ENCODE results near the gene MRPL54.
"Not testable (repeated sequence)": the region's sequence is repeated elsewhere in the genome, so short reads cannot be mapped to it uniquely, and the experiment has no call there.

Gene MRPL54

DNA sequence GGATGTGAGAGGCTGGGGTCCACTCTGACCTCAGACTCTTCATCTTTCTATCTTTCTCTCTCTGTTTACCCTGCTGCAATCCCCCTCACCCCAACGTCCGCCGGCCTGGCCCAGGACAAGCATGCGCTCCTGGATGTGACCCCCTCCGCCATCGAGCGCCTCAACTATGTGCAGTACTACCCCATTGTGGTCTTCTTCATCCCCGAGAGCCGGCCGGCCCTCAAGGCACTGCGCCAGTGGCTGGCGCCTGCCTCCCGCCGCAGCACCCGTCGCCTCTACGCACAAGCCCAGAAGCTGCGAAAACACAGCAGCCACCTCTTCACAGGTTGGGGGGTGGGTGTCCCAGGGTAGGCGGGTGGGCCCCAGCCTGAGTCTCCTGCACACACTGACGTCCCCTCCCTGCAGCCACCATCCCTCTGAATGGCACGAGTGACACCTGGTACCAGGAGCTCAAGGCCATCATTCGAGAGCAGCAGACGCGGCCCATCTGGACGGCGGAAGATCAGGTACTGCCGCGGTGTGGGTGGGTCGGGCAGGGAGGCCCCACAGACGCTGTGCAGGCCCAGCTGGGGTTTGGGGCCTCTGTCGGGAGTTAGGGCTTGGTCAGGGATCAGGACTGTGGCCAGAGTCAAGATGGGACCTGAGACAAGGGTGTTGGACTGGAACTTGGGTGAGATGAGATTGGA is 16.0 kb upstream of the MRPL54 start:
- Histone ChIP-seq H3K4me1 (ENCODE audit: control insufficient read depth, insufficient read depth, low read length) (no peaks in the 10 kb centered on the region), H3K4me3 (ENCODE audit: low read depth, low read length) (no peak overlapping the region), H3K9ac (ENCODE audit: low read depth, low read length) (no peak overlapping the region), H3K9me3 (ENCODE audit: control insufficient read depth, insufficient read depth, low read length) (no peaks in the 10 kb centered on the region), H3K36me3 (ENCODE audit: control insufficient read depth, insufficient read depth, low read length) (peaks cover 20% of the 10 kb centered on the region), H3K27me3 (ENCODE audit: control insufficient read depth, insufficient read depth, low read length) (no peaks in the 10 kb centered on the region)

DNA sequence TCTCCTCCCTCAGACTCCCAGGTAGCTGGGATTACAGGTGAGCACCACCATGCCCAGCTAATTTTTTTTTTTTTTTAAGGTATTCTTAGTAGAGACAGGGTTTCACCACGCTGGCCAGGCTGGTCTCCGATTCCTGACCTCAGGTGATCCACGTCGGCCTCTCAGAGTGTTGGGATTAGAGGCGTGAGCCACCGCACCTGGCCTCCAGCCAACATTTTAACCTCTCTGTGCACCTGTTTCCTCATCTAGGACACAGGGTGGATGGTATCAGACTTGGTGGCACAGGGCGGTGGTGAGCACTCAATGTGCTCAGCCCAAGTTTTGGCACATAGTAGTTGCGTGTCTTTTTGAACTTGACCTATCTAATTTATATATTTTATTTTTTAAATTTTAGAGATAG is 13.5 kb upstream of the MRPL54 start:
- Histone ChIP-seq H3K27me3 (ENCODE audit: control insufficient read depth, insufficient read depth, low read length) (no peaks in the 10 kb centered on the region), H3K9ac (ENCODE audit: low read depth, low read length) (no peak overlapping the region), H3K4me1 (ENCODE audit: control insufficient read depth, insufficient read depth, low read length) (no peaks in the 10 kb centered on the region), H3K36me3 (ENCODE audit: control insufficient read depth, insufficient read depth, low read length) (peaks cover 23% of the 10 kb centered on the region), H3K9me3 (ENCODE audit: control insufficient read depth, insufficient read depth, low read length) (no peaks in the 10 kb centered on the region), H3K4me3 (ENCODE audit: low read depth, low read length) (no peak overlapping the region)

DNA sequence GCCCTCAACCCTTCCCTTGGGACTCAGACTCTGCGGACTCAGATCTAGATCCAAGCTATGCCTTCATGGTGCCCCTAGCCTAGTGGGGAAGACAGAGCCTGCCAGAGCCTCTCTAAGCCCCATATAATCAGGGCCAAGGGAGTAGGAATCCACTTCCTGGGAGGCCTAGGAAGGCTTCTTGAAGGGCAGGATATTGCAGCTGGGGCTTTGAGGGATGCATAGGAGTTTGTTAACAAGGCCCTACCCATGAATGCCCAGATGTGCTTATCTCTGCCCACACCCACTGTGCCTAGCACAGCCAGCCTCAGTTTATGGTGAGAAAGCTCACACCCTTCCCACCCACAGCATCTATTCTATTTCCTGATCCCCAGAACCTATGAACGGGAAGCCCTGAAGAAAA is 12.3 kb upstream of the MRPL54 start:
- Histone ChIP-seq H3K27me3 (ENCODE audit: control insufficient read depth, insufficient read depth, low read length) (no peaks in the 10 kb centered on the region), H3K4me1 (ENCODE audit: control insufficient read depth, insufficient read depth, low read length) (no peaks in the 10 kb centered on the region), H3K9me3 (ENCODE audit: control insufficient read depth, insufficient read depth, low read length) (no peaks in the 10 kb centered on the region), H3K9ac (ENCODE audit: low read depth, low read length) (no peak overlapping the region), H3K4me3 (ENCODE audit: low read depth, low read length) (no peak overlapping the region), H3K36me3 (ENCODE audit: control insufficient read depth, insufficient read depth, low read length) (peaks cover 23% of the 10 kb centered on the region)

DNA sequence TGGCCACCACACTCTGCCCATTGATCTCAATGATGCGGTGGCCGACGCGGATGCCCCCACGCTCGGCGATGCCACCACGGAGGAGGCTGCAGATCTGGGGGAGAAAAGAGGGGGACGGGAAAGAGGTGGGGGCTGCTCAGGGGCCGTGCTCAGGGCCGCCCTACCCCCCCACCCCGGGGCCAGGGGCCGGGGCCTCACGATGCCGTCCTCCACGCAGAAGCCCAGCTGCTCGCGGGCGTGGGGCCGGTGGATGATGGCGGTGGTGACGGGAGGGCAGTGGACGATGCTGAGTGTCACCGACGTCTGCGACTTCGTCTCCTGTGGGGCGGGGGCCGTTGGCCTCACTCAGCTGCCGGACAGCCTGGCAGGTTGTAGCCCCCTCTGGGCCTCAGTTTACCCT is 11.2 kb upstream of the MRPL54 start:
- no peak overlapping the region for H3K4me3 ChIP-seq (ENCODE audit: low read depth, low read length)
- no peak overlapping the region for H3K9ac ChIP-seq (ENCODE audit: low read depth, low read length)
- no peaks in the 10 kb centered on the region for H3K4me1 ChIP-seq (ENCODE audit: control insufficient read depth, insufficient read depth, low read length)
- no peaks in the 10 kb centered on the region for H3K9me3 ChIP-seq (ENCODE audit: control insufficient read depth, insufficient read depth, low read length)
- H3K36me3 ChIP-seq (ENCODE audit: control insufficient read depth, insufficient read depth, low read length) = peaks cover 23% of the 10 kb centered on the region
- H3K27me3 ChIP-seq (ENCODE audit: control insufficient read depth, insufficient read depth, low read length) = no peaks in the 10 kb centered on the region

DNA sequence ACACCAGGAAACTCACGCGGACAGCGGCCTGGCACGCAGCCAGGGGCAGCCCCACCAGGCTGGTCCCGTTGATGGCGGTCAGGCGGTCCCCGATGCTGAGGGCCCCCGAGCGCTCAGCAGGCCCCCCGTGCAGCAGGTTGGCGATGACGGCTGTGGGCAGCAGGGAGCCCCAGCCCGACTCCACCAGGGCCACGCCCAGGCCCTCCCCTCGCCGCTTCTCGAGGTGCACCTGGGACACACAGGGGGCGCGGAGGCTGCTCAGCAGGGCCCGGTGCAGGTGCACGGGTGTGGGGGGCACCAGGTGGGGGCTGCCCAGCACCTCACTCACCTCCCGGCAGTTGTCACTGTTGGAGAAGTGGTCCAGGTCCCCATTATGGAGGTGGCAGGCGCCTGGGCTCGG is 10.0 kb upstream of the MRPL54 start:
- H3K9ac ChIP-seq (ENCODE audit: low read depth, low read length) = no peak overlapping the region
- H3K36me3 ChIP-seq (ENCODE audit: control insufficient read depth, insufficient read depth, low read length) = peaks cover 23% of the 10 kb centered on the region
- no peak overlapping the region for H3K4me3 ChIP-seq (ENCODE audit: low read depth, low read length)
- no peaks in the 10 kb centered on the region for H3K9me3 ChIP-seq (ENCODE audit: control insufficient read depth, insufficient read depth, low read length)
- H3K4me1 ChIP-seq (ENCODE audit: control insufficient read depth, insufficient read depth, low read length) = no peaks in the 10 kb centered on the region
- H3K27me3 ChIP-seq (ENCODE audit: control insufficient read depth, insufficient read depth, low read length) = no peaks in the 10 kb centered on the region

DNA sequence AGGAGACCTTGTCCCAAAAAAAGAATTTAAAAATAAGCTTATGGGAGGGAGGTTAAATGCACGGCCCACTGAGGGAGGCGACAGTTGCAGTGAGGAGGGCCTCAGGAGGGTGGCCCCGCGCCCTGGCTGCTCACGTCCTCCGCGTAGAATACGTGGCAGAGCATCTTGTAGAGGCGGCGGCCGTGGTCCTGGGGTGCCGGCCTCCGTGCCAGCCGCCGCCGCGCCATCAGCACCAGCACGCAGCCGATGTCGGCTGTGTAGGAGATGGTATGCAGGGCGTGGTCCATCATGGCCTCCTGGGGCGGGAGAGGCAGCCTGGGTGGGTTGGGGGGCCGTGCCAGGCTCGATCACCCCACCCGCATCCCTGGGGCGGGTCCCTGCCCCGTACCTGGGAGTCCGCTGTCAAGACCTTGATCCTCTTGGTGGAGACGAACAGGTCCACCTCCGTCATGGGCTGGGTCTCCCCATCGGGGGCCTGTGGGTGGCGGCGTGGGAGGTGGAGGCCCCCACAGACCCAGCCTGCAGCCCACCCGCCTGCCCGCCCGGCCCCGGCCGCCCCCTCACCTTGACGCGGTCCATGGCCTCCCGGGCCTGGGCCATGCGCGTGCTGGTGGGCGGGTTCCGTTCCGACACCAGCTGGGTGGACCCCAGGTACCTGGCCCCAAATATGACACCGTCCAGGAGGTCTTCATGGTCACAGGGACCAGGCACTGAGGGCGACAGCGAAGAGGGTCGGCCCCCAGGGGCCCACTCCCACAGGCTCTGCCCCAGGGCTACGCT is 8.7 kb upstream of the MRPL54 start:
- Histone ChIP-seq H3K4me1 (ENCODE audit: control insufficient read depth, insufficient read depth, low read length) (no peaks in the 10 kb centered on the region), H3K27me3 (ENCODE audit: control insufficient read depth, insufficient read depth, low read length) (no peaks in the 10 kb centered on the region), H3K9ac (ENCODE audit: low read depth, low read length) (no peak overlapping the region), H3K4me3 (ENCODE audit: low read depth, low read length) (no peak overlapping the region), H3K36me3 (ENCODE audit: control insufficient read depth, insufficient read depth, low read length) (peaks cover 23% of the 10 kb centered on the region), H3K9me3 (ENCODE audit: control insufficient read depth, insufficient read depth, low read length) (no peaks in the 10 kb centered on the region)

DNA sequence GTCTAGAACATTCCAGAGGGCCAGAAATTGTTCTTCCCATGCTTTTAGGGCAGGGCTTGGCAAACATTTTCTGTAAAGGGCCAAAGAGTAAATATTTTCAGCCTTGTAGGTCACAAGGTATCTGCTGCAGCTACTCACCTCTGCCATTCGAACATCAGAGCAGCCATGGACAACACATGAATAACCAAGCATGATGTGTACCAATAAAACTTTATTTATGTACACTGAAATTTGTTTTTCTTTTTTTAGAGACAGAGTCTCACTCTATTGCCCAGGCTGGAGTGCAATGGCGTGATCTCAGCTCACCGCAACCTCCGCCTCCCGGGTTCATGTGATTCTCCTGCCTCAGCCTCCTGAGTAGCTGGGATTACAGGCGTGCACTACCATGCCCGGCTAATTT is 4.8 kb upstream of the MRPL54 start:
- not testable (repeated sequence) for H3K4me3 ChIP-seq (ENCODE audit: low read depth, low read length); H3K4me1 ChIP-seq (ENCODE audit: control insufficient read depth, insufficient read depth, low read length); H3K9ac ChIP-seq (ENCODE audit: low read depth, low read length); H3K27me3 ChIP-seq (ENCODE audit: control insufficient read depth, insufficient read depth, low read length); H3K36me3 ChIP-seq (ENCODE audit: control insufficient read depth, insufficient read depth, low read length); H3K9me3 ChIP-seq (ENCODE audit: control insufficient read depth, insufficient read depth, low read length)

DNA sequence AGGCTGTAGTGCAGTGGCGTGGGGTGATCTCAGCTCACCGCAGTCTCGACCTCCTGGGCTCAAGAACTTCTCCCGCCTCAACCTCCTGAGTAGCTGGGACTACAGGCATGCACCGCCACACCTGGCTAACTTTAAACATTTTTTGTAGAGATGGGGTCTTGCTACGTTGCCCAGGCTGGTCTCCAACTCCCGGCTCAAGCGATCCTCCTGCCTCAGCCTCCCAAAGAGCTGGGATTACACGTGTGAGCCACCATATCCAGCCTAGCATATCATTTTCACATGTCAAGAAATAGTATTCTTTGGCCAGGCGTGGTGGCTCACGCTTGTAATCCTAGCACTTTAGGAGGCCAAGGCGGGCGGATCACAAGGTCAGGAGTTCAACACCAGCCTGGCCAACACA is 4.2 kb upstream of the MRPL54 start:
- not testable (repeated sequence) for H3K4me1 ChIP-seq (ENCODE audit: control insufficient read depth, insufficient read depth, low read length); H3K9me3 ChIP-seq (ENCODE audit: control insufficient read depth, insufficient read depth, low read length); H3K27me3 ChIP-seq (ENCODE audit: control insufficient read depth, insufficient read depth, low read length); H3K4me3 ChIP-seq (ENCODE audit: low read depth, low read length); H3K9ac ChIP-seq (ENCODE audit: low read depth, low read length); H3K36me3 ChIP-seq (ENCODE audit: control insufficient read depth, insufficient read depth, low read length)

DNA sequence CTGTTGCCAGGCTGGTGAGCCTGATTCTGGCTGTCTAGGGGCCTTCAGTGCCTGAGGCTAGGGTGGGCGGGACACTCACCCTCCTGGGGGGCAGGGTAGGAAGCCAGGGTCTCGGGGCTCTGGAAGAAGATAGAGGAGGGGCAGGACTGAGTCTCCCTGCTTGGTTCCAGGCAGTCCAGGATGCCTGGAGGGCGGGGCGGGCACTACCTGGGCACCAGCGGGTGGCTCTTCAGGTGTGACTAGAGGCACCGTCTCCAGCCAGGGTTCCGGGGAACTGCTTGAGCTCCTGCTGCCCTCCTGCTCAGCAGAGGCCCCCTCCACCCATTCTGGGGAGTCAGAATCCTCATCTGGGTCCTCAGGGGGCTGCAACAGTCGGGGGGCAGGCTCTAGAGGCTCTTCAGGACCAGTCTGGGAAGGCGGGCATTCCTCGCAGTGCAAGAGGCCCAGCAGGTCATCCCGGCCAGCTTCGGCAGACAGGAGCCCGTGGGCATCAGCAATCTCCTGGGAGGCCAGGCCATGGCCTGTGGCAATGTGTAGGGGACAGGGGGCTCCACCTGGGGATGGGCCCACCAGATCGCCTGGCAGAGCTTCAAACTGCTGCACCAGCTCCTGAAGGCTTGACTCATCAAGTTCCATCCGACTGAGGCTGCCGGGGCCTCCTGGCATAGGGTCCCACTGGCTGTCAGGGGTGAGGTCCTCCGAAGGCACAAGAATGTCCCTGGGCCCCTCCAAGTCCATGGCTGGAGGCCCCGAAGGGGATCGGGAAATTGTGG is 2.8 kb upstream of the MRPL54 start:
- Histone ChIP-seq H3K36me3 (ENCODE audit: control insufficient read depth, insufficient read depth, low read length) (peaks cover 9% of the 10 kb centered on the region), H3K27me3 (ENCODE audit: control insufficient read depth, insufficient read depth, low read length) (no peaks in the 10 kb centered on the region), H3K9me3 (ENCODE audit: control insufficient read depth, insufficient read depth, low read length) (no peaks in the 10 kb centered on the region), H3K4me3 (ENCODE audit: low read depth, low read length) (no peak overlapping the region), H3K4me1 (ENCODE audit: control insufficient read depth, insufficient read depth, low read length) (peaks cover 3% of the 10 kb centered on the region), H3K9ac (ENCODE audit: low read depth, low read length) (no peak overlapping the region)

DNA sequence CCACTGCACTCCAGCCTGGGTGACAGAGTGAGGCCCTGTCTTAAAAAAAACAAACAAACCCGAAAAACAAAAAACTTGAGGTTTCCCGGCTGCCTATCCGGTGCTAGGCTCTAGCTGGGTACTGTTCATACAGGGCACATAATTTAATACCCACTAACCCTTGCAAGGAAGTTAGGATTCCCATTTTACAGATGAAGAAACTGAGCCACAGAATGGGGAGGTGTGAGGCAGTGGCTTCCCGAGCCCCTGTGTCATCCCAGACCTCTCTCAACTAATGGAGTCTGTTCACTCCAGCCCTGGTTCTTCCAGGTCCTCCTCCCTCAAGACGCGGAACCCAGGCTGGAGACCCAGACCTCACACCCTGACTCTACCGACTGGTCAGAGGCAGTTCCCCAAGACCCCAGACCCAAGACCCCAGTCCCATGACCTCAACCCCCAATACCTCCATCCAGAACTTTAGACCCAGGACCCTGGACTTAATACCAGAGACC is 1.6 kb upstream of the MRPL54 start:
- Histone ChIP-seq H3K27me3 (ENCODE audit: control insufficient read depth, insufficient read depth, low read length) (no peaks in the 10 kb centered on the region), H3K9me3 (ENCODE audit: control insufficient read depth, insufficient read depth, low read length) (no peaks in the 10 kb centered on the region), H3K4me3 (ENCODE audit: low read depth, low read length) (peak overlapping the region; percentile 77), H3K9ac (ENCODE audit: low read depth, low read length) (peak overlapping the region; percentile 95), H3K4me1 (ENCODE audit: control insufficient read depth, insufficient read depth, low read length) (peaks cover 3% of the 10 kb centered on the region), H3K36me3 (ENCODE audit: control insufficient read depth, insufficient read depth, low read length) (peaks cover 14% of the 10 kb centered on the region)

DNA sequence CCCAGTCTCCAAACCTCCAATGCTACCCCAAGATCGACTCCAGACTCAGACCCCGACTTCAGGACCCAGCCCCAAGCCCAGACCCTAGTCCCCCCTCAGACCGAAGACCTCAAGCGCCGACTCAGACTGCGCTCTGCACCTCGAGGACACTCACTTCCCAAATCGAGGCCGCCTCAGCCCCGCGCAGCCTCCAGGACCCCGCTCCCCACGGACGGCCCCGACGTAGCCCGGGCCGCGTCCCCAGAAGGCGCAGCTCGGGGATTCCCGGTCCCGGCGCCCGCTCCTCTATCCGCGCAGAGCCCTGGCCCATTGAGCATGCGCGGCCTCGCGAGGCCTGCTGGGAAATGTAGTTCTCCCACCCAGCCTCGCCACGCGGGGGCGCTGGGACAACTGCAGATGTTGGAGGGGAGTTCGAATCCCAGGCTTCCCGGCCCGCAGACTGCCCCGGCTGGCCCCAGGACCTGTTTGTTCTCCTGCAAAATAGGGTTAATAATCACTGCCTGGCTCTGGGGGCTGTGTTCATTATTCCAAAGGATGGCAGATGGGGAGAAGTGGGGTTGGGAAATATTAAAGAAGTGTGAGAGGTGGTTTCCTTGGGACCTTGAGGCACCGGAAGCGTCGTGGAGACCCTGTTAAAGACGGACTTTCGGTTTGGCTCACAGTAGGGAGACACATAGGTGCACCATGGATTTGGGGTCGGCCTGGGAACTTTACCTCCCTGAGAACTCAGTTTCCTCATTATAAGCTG is 926 bp upstream of the MRPL54 start, which contains the start of gene APBA3:
TSS of gene APBA3 (minus strand) at position 311 of the 748 bp plus-strand sequence. CDS start 1,428 bp downstream, outside the sequence.
- Histone ChIP-seq H3K36me3 (ENCODE audit: control insufficient read depth, insufficient read depth, low read length) (peaks cover 14% of the 10 kb centered on the region), H3K9me3 (ENCODE audit: control insufficient read depth, insufficient read depth, low read length) (no peaks in the 10 kb centered on the region), H3K4me1 (ENCODE audit: control insufficient read depth, insufficient read depth, low read length) (peaks cover 3% of the 10 kb centered on the region), H3K4me3 (ENCODE audit: low read depth, low read length) (peak within 1 kb of the TSS; percentile 97), H3K27me3 (ENCODE audit: control insufficient read depth, insufficient read depth, low read length) (no peaks in the 10 kb centered on the region), H3K9ac (ENCODE audit: low read depth, low read length) (peak within 1 kb of the TSS; percentile 95)

Measured in iPS-15b (cell line).